NT2/D1 (cell line): ENCODE measurements around the gene NAA15.

Source experiments
- SUZ12 ChIP-seq: IDR thresholded peaks from 2 replicates; pipeline ENCODE4 v1.6.1; 2011; ENCODE audit not compliant: insufficient read length, insufficient read depth; ENCODE audit errors: extremely low read depth
- YY1 ChIP-seq: IDR thresholded peaks from 2 replicates; pipeline ENCODE4 v1.6.1; 2011; ENCODE audit not compliant: insufficient read length, insufficient read depth
- ZNF274 ChIP-seq: IDR thresholded peaks from 2 replicates; pipeline ENCODE4 v1.6.1; 2011; ENCODE audit warnings: mild to moderate bottlenecking, low read depth, low read length

DNA sequence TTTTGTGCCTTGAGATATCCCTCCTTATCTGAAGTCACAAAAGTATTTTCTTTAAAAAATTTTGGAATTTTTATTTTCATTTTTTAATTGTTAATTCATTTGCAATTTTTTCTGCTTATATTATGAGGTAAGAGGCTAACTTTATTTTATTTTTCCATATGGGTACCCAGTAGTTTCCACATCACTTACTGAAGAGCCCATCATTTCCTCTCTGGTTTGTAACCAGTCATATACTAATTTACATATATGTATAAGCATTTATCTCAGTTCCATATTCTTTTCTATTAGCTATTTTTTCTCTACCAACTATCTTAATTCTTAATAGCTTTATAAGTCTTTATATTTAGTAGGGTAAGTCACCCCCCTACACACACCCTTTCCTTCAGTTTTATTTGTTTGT lies 48.3 kb upstream of the NAA15 start:
- TF ChIP-seq ZNF274 = no peak
- no peak for TF ChIP-seq SUZ12
- TF ChIP-seq YY1 = no peak
